ENCODE measurements around the gene UBE2H.

Gene UBE2H

GRCh38 chr7:129877146-129877792 lies 75.5 kb downstream of the UBE2H start:
- no peak for TF ChIP-seq CTCF (IDR thresholded peaks at IDR 0.05; ENCODE audit: low read depth, low read length)
- H3K4me3 ChIP-seq (ENCODE audit: low read depth, low read length): no peak overlapping the region
- H3K9me3 ChIP-seq: no peaks in the 10 kb centered on the region
- DNase-seq: no peak
- peaks cover 4% of the 10 kb centered on the region; the same call in 1 of the 2 replicates for H3K4me1 ChIP-seq
- no peaks in the 10 kb centered on the region for H3K27me3 ChIP-seq
- H3K36me3 ChIP-seq: no peaks in the 10 kb centered on the region; the same call in 1 of the 2 replicates

- Histone ChIP-seq H3K9me3 (no peaks in the 10 kb centered on the region), H3K36me3 (no peaks in the 10 kb centered on the region; the same call in 1 of the 2 replicates), H3K27me3 (no peaks in the 10 kb centered on the region), H3K4me3 (ENCODE audit: low read depth, low read length) (no peak overlapping the region), H3K4me1 (no peaks in the 10 kb centered on the region)
- TF ChIP-seq CTCF (IDR thresholded peaks at IDR 0.05; ENCODE audit: low read depth, low read length): no peak
- no peak for DNase-seq
These were observed 76.9 kb downstream of the UBE2H start for GRCh38 chr7:129875745-129876411.

- no peak overlapping the region for H3K4me3 ChIP-seq (ENCODE audit: low read depth, low read length)
- TF ChIP-seq CTCF (IDR thresholded peaks at IDR 0.05; ENCODE audit: low read depth, low read length): no peak
- no peaks in the 10 kb centered on the region for H3K9me3 ChIP-seq
- no peaks in the 10 kb centered on the region; the same call in 1 of the 2 replicates for H3K36me3 ChIP-seq
- H3K4me1 ChIP-seq: no peaks in the 10 kb centered on the region
- no peak for DNase-seq
- H3K27me3 ChIP-seq: no peaks in the 10 kb centered on the region
These were observed 77.6 kb downstream of the UBE2H start for GRCh38 chr7:129875160-129875559.

- H3K4me3 ChIP-seq (ENCODE audit: low read depth, low read length): no peak overlapping the region
- no peak for DNase-seq
- no peaks in the 10 kb centered on the region for H3K9me3 ChIP-seq
- H3K4me1 ChIP-seq: no peaks in the 10 kb centered on the region
- TF ChIP-seq CTCF (IDR thresholded peaks at IDR 0.05; ENCODE audit: low read depth, low read length): no peak
- H3K36me3 ChIP-seq: no peaks in the 10 kb centered on the region; the same call in 1 of the 2 replicates
- no peaks in the 10 kb centered on the region for H3K27me3 ChIP-seq
These were observed 78.0 kb downstream of the UBE2H start for GRCh38 chr7:129874722-129875121.

GRCh38 chr7:129872054-129872453 lies 80.7 kb downstream of the UBE2H start:
- no peak for TF ChIP-seq CTCF (IDR thresholded peaks at IDR 0.05; ENCODE audit: low read depth, low read length)
- no peaks in the 10 kb centered on the region for H3K9me3 ChIP-seq
- no peaks in the 10 kb centered on the region; the same call in 1 of the 2 replicates for H3K36me3 ChIP-seq
- no peak overlapping the region for H3K4me3 ChIP-seq (ENCODE audit: low read depth, low read length)
- DNase-seq: no peak
- no peaks in the 10 kb centered on the region for H3K4me1 ChIP-seq
- no peaks in the 10 kb centered on the region for H3K27me3 ChIP-seq

GRCh38 chr7:129870668-129871067 lies 82.1 kb downstream of the UBE2H start:
- TF ChIP-seq CTCF (IDR thresholded peaks at IDR 0.05; ENCODE audit: low read depth, low read length): no peak
- H3K4me3 ChIP-seq (ENCODE audit: low read depth, low read length): no peak overlapping the region
- no peaks in the 10 kb centered on the region for H3K36me3 ChIP-seq
- peaks cover 7% of the 10 kb centered on the region for H3K4me1 ChIP-seq
- H3K27me3 ChIP-seq: no peaks in the 10 kb centered on the region
- no peaks in the 10 kb centered on the region for H3K9me3 ChIP-seq
- no peak for DNase-seq

All from BE2C (cell line).